OCI-LY3 (cell line): ENCODE data around the gene CCDC117.

Experiments
- CTCF ChIP-seq: fragments of 200-600, 300-600 bp; sonication (generic); IDR thresholded peaks from 2 replicates; pipeline ENCODE4 v1.5.1; 2014; ENCODE audit warnings: antibody characterized with exemption, low read length, low read depth
- EZH2phosphoT487 ChIP-seq: fragments of 200-600 bp; shearing (Covaris generic); IDR thresholded peaks from 2 replicates; pipeline ENCODE4 v1.6.1; 2018; ENCODE audit warnings: antibody characterized with exemption, mixed run types, low read depth

- TF ChIP-seq CTCF (no peak), EZH2phosphoT487 (no peak)
These were observed 28.0 kb downstream of the CCDC117 start, which contains the start of gene XBP1 for GRCh38 chr22:28800308-28801041.
